B cell (primary cell): Measurements from ENCODE around the gene FOLH1.
"Not testable (repeated sequence)": the region's sequence is repeated elsewhere in the genome, so short reads cannot be mapped to it uniquely, and the experiment has no call there.

Experiments used
- EZH2 ChIP-seq: IDR thresholded peaks from 2 replicates; pipeline ENCODE4 v1.6.1; 2012; ENCODE audit warnings: borderline replicate concordance, low read depth, mild to moderate bottlenecking, moderate library complexity, low read length; ENCODE audit not compliant: insufficient read depth, poor library complexity, severe bottlenecking
- TF ChIP-seq, protein P1 (sequence below): fragments of 200-600 bp; IDR thresholded peaks from one replicate; pipeline ENCODE4 v1.8.0; 2022; ENCODE audit warnings: antibody characterized with exemption, mild to moderate bottlenecking

DNA sequence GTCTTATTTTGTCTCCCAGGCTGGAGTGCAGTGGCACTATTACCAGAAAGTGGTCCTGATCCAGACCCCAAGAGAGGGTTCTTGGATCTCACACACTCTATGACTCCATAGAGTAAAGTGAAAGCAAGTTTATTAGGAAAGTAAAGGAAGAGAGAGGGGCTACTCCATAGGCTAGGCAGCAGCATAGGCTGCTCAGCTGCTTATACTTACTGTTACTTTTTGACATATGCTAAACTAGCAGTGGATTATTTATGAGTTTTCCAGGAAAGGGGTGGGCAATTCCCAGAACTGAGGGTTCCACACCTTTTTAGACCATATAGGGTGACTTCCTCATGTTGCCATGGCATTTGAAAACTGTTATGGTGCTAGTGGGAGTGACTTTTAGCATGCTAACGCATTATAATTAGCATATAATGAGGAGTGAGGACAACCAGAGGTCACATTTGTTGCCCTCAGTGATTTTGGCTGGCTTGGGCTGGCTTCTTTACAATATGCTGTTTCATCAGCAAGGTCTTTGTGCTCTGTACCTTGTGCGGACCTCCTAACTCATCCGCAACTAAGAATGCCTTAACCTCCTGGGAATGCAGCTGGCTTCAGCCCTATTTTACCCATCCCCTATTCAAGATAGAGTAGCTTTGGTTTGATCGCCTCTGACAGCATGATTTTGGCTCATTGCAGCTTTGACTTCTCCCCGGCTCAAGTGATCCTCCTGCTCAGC is 42.2 kb upstream of the FOLH1 start:
- TF ChIP-seq, protein P1, sequence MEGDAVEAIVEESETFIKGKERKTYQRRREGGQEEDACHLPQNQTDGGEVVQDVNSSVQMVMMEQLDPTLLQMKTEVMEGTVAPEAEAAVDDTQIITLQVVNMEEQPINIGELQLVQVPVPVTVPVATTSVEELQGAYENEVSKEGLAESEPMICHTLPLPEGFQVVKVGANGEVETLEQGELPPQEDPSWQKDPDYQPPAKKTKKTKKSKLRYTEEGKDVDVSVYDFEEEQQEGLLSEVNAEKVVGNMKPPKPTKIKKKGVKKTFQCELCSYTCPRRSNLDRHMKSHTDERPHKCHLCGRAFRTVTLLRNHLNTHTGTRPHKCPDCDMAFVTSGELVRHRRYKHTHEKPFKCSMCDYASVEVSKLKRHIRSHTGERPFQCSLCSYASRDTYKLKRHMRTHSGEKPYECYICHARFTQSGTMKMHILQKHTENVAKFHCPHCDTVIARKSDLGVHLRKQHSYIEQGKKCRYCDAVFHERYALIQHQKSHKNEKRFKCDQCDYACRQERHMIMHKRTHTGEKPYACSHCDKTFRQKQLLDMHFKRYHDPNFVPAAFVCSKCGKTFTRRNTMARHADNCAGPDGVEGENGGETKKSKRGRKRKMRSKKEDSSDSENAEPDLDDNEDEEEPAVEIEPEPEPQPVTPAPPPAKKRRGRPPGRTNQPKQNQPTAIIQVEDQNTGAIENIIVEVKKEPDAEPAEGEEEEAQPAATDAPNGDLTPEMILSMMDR: not testable (repeated sequence)
- TF ChIP-seq EZH2: not testable (repeated sequence)
